ENCODE results near the gene GPR152. TPM values are rescaled to one million over a fixed set of nuclear protein-coding genes. Genes with fewer than 3 reads are reported as not detected.

GPR152 gene
- total RNA-seq, 4 donors from 2014 or later: not detected

GRCh38 chr11:67449116-67449844 is 3.2 kb downstream of the GPR152 start:
- Histone ChIP-seq H3K36me3 (no peaks in the 10 kb centered on the region), H3K9me3 (no peaks in the 10 kb centered on the region), H3K4me1 (peaks cover under 1 to 30% (median 7%) of the 10 kb centered on the region in 3 donors), H3K27me3 (no peaks in the 10 kb centered on the region), H3K4me3 (no peak overlapping the region), H3K27ac (no peak overlapping the region)
- intact Hi-C loops (cut with DNase I): no loop called here
- TF ChIP-seq, protein P1, sequence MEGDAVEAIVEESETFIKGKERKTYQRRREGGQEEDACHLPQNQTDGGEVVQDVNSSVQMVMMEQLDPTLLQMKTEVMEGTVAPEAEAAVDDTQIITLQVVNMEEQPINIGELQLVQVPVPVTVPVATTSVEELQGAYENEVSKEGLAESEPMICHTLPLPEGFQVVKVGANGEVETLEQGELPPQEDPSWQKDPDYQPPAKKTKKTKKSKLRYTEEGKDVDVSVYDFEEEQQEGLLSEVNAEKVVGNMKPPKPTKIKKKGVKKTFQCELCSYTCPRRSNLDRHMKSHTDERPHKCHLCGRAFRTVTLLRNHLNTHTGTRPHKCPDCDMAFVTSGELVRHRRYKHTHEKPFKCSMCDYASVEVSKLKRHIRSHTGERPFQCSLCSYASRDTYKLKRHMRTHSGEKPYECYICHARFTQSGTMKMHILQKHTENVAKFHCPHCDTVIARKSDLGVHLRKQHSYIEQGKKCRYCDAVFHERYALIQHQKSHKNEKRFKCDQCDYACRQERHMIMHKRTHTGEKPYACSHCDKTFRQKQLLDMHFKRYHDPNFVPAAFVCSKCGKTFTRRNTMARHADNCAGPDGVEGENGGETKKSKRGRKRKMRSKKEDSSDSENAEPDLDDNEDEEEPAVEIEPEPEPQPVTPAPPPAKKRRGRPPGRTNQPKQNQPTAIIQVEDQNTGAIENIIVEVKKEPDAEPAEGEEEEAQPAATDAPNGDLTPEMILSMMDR (IDR thresholded peaks at IDR 0.05): no peak
- TF ChIP-seq POLR2A (IDR thresholded peaks at IDR 0.05): no peak
- 54 to 62% methylated on average over 7 to 9 of the region's 9 CpGs for WGBS, 2 donors
- DNase-seq: no peak

DNA sequence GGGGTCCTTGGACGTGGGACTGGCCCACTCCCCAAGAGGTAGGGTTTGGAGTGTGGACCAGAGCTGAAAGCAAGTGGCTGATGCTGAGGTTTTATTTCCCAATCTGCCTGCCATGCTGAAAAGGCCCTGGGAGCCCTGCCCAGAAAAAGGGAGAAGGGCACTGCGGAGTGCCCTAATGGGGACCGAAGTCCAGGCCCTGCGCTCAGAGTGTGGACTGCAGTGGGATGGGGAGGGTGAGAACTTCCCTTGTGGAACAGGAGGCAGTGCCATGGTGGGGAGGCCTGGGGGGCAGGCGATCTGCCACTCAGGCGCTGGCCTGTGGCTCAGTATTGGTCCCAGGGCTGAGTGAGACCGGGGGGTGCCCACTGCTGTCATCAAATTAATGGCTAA is 4.3 kb downstream of the GPR152 start:
- Histone ChIP-seq H3K4me3 (no peak overlapping the region), H3K27me3 (no peaks in the 10 kb centered on the region), H3K4me1 (peaks cover 5 to 37% (median 10%) of the 10 kb centered on the region in 3 donors), H3K36me3 (no peaks in the 10 kb centered on the region), H3K27ac (no peak overlapping the region), H3K9me3 (no peaks in the 10 kb centered on the region)
- intact Hi-C loops (cut with DNase I): no loop called here
- DNase-seq: no peak
- TF ChIP-seq POLR2A (IDR thresholded peaks at IDR 0.05): no peak
- TF ChIP-seq, protein P1 (IDR thresholded peaks at IDR 0.05): no peak
- 92 to 100% methylated on average over 1 to 2 of the region's 7 CpGs for WGBS, 2 donors

- no peak for DNase-seq
- TF ChIP-seq, protein P1 (IDR thresholded peaks at IDR 0.05): no peak
- no peak for TF ChIP-seq POLR2A (IDR thresholded peaks at IDR 0.05)
- WGBS, 2 donors: 60 to 86% methylated on average over 4 to 5 of the region's 5 CpGs
- Histone ChIP-seq H3K4me3 (no peak overlapping the region), H3K27ac (no peak overlapping the region), H3K4me1 (peaks cover 25 to 51% (median 27%) of the 10 kb centered on the region in 3 donors), H3K36me3 (peaks cover 8 to 18% (median 12%) of the 10 kb centered on the region in 3 donors), H3K27me3 (no peaks in the 10 kb centered on the region), H3K9me3 (no peaks in the 10 kb centered on the region)
- intact Hi-C loops (cut with DNase I): no loop called here
Measured at GRCh38 chr11:67445515-67445914, 7.0 kb downstream of the GPR152 start.

- peaks cover 39 to 67% (median 40%) of the 10 kb centered on the region in 3 donors for H3K4me1 ChIP-seq
Measured at GRCh38 chr11:67442504-67443404, 9.8 kb downstream of the GPR152 start.

More at GRCh38 chr11:67442504-67443404, 9.8 kb downstream of the GPR152 start:
- no peak for TF ChIP-seq POLR2A (IDR thresholded peaks at IDR 0.05)
- TF ChIP-seq, protein P1 (IDR thresholded peaks at IDR 0.05): no peak
- WGBS, 2 donors: 90% methylated on average over 4 of the region's 45 CpGs; no CpG with 5 or more reads in 1 of the 2 donors
- H3K27ac ChIP-seq: peak overlapping the region; percentile 92 to 96 (median 95)
- H3K27me3 ChIP-seq: no peaks in the 10 kb centered on the region
- intact Hi-C loops (cut with DNase I): no loop called here
- peaks cover 15 to 46% (median 20%) of the 10 kb centered on the region in 3 donors for H3K36me3 ChIP-seq
- no peaks in the 10 kb centered on the region for H3K9me3 ChIP-seq
- no peak for DNase-seq
- H3K4me3 ChIP-seq: peak overlapping the region; percentile 67 to 94 (median 83)
